Thyroid gland (tissue), 4 donors: ENCODE data around the gene PYGM. TPM values are rescaled to one million over a fixed set of nuclear protein-coding genes. Genes with fewer than 3 reads are reported as not detected.

ENCODE experiments used
- DNase-seq, 2 donors: peaks; one replicate each; pipeline ENCODE4 v3.0.0-alpha.2; 2019
- H3K27ac ChIP-seq, 3 donors: fragments of 200-600 bp; sonication (generic); 1 replicate in 2 of 3; 2 replicates in 1 of 3; pipeline ENCODE4 v1.5.1; 2016 to 2019; ENCODE audit warnings: mild to moderate bottlenecking in 1 of 3, moderate library complexity in 1 of 3
- H3K27me3 ChIP-seq: fragments of 200-600 bp; sonication (generic); one replicate; pipeline ENCODE4 v1.5.1; 2019
- H3K36me3 ChIP-seq, 2 donors: fragments of 200-600 bp; sonication (generic); one replicate each; pipeline ENCODE4 v1.5.1; 2016 to 2019
- H3K4me1 ChIP-seq, 2 donors: fragments of 200-600 bp; sonication (generic); one replicate each; pipeline ENCODE4 v1.5.1; 2017 to 2019
- H3K4me3 ChIP-seq, 3 donors: fragments of 200-600 bp; sonication (generic); replicated peaks in 1 of 3; 1 replicate in 2 of 3; 2 replicates in 1 of 3; pipeline ENCODE4 v1.5.1; 2016; ENCODE audit warnings: mild to moderate bottlenecking in 1 of 3
- H3K9me3 ChIP-seq: fragments of 200-600 bp; sonication (generic); one replicate; pipeline ENCODE4 v1.5.1; 2017
- CTCF ChIP-seq, 6 experiments: fragments of 200-600 bp in 3 of 6; fragments of 450-650 bp in 3 of 6; sonication (generic) in 3 of 6; IDR thresholded peaks; one replicate each; pipeline ENCODE4 v1.5.1; 2016 to 2019; ENCODE audit warnings: antibody characterized with exemption in 6 of 6, mild to moderate bottlenecking in 2 of 6, inconsistent platforms in 1 of 6, moderate library complexity in 1 of 6
- POLR2A ChIP-seq, 2 donors: fragments of 450-650 bp; IDR thresholded peaks; one replicate each; pipeline ENCODE4 v1.6.1; 2017; ENCODE audit warnings: antibody characterized with exemption in 2 of 2, mild to moderate bottlenecking in 2 of 2, moderate library complexity in 1 of 2
- WGBS, 2 donors: methylation state at CpG; one replicate each; pipeline ENCODE4 v1.1.5; 2017; 5-methylcytosine and 5-hydroxymethylcytosine counted together
- intact Hi-C: fragments of 100-400 bp; cut with DNase I; formaldehyde crosslinking; loops from one replicate; pipeline ENCODE4 v1.15.1; 2023
- total RNA-seq, 4 donors: library from RNA; depleted of rRNA; stranded (reverse); fragments of >200 nt; gene quantifications; one replicate each; pipeline ENCODE4 v1.2.3, GENCODE V29; 2016

Gene PYGM
- total RNA-seq, 4 donors from 2014 or later, result 4.3 to 14.8 (median 6.7) TPM

GRCh38 chr11:64724863-64725532, 34.8 kb downstream of the PYGM start:
- TF ChIP-seq CTCF (IDR thresholded peaks at IDR 0.05) (no peak), POLR2A (IDR thresholded peaks at IDR 0.05) (no peak)
- H3K9me3 ChIP-seq, result no peaks in the 10 kb centered on the region
- no peak overlapping the region for H3K27ac ChIP-seq
- no peaks in the 10 kb centered on the region for H3K36me3 ChIP-seq
- no peaks in the 10 kb centered on the region for H3K4me1 ChIP-seq
- no peak for DNase-seq
- intact Hi-C loops, result no loop called here
- WGBS, 2 donors, result 76 to 81% methylated on average over 3 to 7 of the region's 7 CpGs
- H3K4me3 ChIP-seq, result no peak overlapping the region
- no peaks in the 10 kb centered on the region for H3K27me3 ChIP-seq

GRCh38 chr11:64723907-64724862, 35.6 kb downstream of the PYGM start:
- DNase-seq, result no peak

GRCh38 chr11:64723117-64723906, 36.5 kb downstream of the PYGM start, which contains the start of gene NRXN2:
TSS of gene NRXN2 (minus strand) at chr11:64723197. CDS start at chr11:64713699, 9,498 bp downstream.
- Histone ChIP-seq H3K27ac (no peak within 1 kb of the TSS), H3K4me1 (no peaks in the 10 kb centered on the region), H3K4me3 (peak within 1 kb of the TSS in 2 of 3 donors; percentile 71 to 93), H3K27me3 (no peaks in the 10 kb centered on the region), H3K9me3 (no peaks in the 10 kb centered on the region), H3K36me3 (no peaks in the 10 kb centered on the region)
- TF ChIP-seq POLR2A (IDR thresholded peaks at IDR 0.05) (no peak), CTCF (IDR thresholded peaks at IDR 0.05) (peak; percentile 80 to 99 (median 92))
- intact Hi-C loops, result loop anchor here (2.0 kb wide), 1 partner anchor 37 kb away; no protein-coding TSS in a partner anchor
- DNase-seq, result peak; percentile 79 to 83
- 4 to 25% methylated on average over 6 to 30 of the region's 66 CpGs for WGBS, 2 donors

More at GRCh38 chr11:64723907-64724862, 35.6 kb downstream of the PYGM start:
- Histone ChIP-seq H3K4me3 (no peak overlapping the region), H3K9me3 (no peaks in the 10 kb centered on the region), H3K27me3 (no peaks in the 10 kb centered on the region), H3K27ac (no peak overlapping the region), H3K36me3 (no peaks in the 10 kb centered on the region), H3K4me1 (no peaks in the 10 kb centered on the region)
- intact Hi-C loops, result loop anchor here (2.0 kb wide), 1 partner anchor 37 kb away; no protein-coding TSS in a partner anchor
- 67% methylated on average over 9 of the region's 9 CpGs; no CpG with 5 or more reads in 1 of the 2 donors for WGBS, 2 donors
- no peak for TF ChIP-seq CTCF (IDR thresholded peaks at IDR 0.05)
- TF ChIP-seq POLR2A (IDR thresholded peaks at IDR 0.05), result no peak

GRCh38 chr11:64722141-64723065, 37.4 kb downstream of the PYGM start:
- Histone ChIP-seq H3K27ac (no peak overlapping the region), H3K4me1 (no peaks in the 10 kb centered on the region), H3K4me3 (no peak overlapping the region), H3K36me3 (no peaks in the 10 kb centered on the region), H3K9me3 (no peaks in the 10 kb centered on the region), H3K27me3 (no peaks in the 10 kb centered on the region)
- WGBS, 2 donors, result 12 to 18% methylated on average over 18 to 20 of the region's 36 CpGs
- intact Hi-C loops, result loop anchor here (2.0 kb wide), 1 partner anchor 36 kb away; no protein-coding TSS in a partner anchor
- DNase-seq, result no peak
- TF ChIP-seq POLR2A (IDR thresholded peaks at IDR 0.05) (no peak), CTCF (IDR thresholded peaks at IDR 0.05) (no peak)
